Suprapubic skin (tissue), 3 donors: ENCODE data around the gene CD3G.

ENCODE experiments used
- POLR2A ChIP-seq, 2 donors: fragments of 450-650 bp; IDR thresholded peaks; one replicate each; pipeline ENCODE4 v1.6.1; 2017; ENCODE audit warnings: antibody characterized with exemption in 2 of 2, mild to moderate bottlenecking in 2 of 2, moderate library complexity in 2 of 2
- TF ChIP-seq, protein P1 (sequence below), 2 donors: fragments of 200-600 bp in 1 of 2; fragments of 450-650 bp in 1 of 2; sonication (generic) in 1 of 2; IDR thresholded peaks; one replicate each; pipeline ENCODE4 v1.5.1; 2016 to 2019; ENCODE audit warnings: antibody characterized with exemption in 2 of 2, mild to moderate bottlenecking in 1 of 2, moderate library complexity in 1 of 2

DNA sequence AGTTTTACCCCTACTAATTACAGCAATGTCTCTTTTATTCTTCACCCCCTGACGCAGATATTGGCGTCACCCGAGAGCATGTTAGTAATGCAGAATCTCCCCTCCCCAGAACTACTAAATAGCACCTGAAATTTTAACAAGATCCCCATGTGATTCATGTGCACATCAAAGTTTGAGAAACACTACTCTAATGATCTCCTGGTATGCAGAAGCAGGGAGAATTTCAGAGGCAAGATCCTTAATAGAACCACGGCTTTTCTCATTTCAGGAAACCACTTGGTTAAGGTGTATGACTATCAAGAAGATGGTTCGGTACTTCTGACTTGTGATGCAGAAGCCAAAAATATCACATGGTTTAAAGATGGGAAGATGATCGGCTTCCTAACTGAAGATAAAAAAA, 5.3 kb downstream of the CD3G start:
- TF ChIP-seq, protein P1, sequence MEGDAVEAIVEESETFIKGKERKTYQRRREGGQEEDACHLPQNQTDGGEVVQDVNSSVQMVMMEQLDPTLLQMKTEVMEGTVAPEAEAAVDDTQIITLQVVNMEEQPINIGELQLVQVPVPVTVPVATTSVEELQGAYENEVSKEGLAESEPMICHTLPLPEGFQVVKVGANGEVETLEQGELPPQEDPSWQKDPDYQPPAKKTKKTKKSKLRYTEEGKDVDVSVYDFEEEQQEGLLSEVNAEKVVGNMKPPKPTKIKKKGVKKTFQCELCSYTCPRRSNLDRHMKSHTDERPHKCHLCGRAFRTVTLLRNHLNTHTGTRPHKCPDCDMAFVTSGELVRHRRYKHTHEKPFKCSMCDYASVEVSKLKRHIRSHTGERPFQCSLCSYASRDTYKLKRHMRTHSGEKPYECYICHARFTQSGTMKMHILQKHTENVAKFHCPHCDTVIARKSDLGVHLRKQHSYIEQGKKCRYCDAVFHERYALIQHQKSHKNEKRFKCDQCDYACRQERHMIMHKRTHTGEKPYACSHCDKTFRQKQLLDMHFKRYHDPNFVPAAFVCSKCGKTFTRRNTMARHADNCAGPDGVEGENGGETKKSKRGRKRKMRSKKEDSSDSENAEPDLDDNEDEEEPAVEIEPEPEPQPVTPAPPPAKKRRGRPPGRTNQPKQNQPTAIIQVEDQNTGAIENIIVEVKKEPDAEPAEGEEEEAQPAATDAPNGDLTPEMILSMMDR (IDR thresholded peaks at IDR 0.05): no peak
- TF ChIP-seq POLR2A (IDR thresholded peaks at IDR 0.05): no peak
